ENCODE results near the gene CORO7. TPM values are rescaled to one million over a fixed set of nuclear protein-coding genes. Genes with fewer than 3 reads are reported as not detected.

Gene CORO7
- total and polyA plus RNA-seq, 9 donors = 15.3 to 31.4 (median 23.6) TPM

- peak overlapping the region; percentile 42 for H3K27ac ChIP-seq (ENCODE audit: low read length)
- no peaks in the 10 kb centered on the region for H3K27me3 ChIP-seq (ENCODE audit: control insufficient read depth, insufficient read depth, low read length)
- 34% methylated on average over 15 of the region's 16 CpGs for WGBS (ENCODE audit: insufficient coverage)
- peaks cover 87% of the 10 kb centered on the region for H3K4me1 ChIP-seq (ENCODE audit: control insufficient read depth, insufficient read depth, low read length)
- H3K9me3 ChIP-seq (replicated peaks; ENCODE audit: control insufficient read depth, low read depth, low read length) = no peaks in the 10 kb centered on the region
- peak; percentile 22 for DNase-seq
- no peak overlapping the region for H3K4me3 ChIP-seq (ENCODE audit: low read length)
- H3K36me3 ChIP-seq (ENCODE audit: control insufficient read depth, insufficient read depth, low read length) = no peaks in the 10 kb centered on the region
Observed at GRCh38 chr16:4320571-4321137, 95.7 kb downstream of the CORO7 start.

- 33% methylated on average over 27 of the region's 37 CpGs for WGBS (ENCODE audit: insufficient coverage)
- Histone ChIP-seq H3K27ac (ENCODE audit: low read length) (peak overlapping the region; percentile 74), H3K4me3 (ENCODE audit: low read length) (no peak overlapping the region), H3K4me1 (ENCODE audit: control insufficient read depth, insufficient read depth, low read length) (peaks cover 82% of the 10 kb centered on the region), H3K27me3 (ENCODE audit: control insufficient read depth, insufficient read depth, low read length) (peaks cover 5% of the 10 kb centered on the region), H3K9me3 (replicated peaks; ENCODE audit: control insufficient read depth, low read depth, low read length) (no peaks in the 10 kb centered on the region), H3K36me3 (ENCODE audit: control insufficient read depth, insufficient read depth, low read length) (no peaks in the 10 kb centered on the region)
- DNase-seq = peak; percentile 70
Observed at GRCh38 chr16:4319454-4320421, 96.7 kb downstream of the CORO7 start.

- no peak for DNase-seq
- Histone ChIP-seq H3K9me3 (replicated peaks; ENCODE audit: control insufficient read depth, low read depth, low read length) (no peaks in the 10 kb centered on the region), H3K36me3 (ENCODE audit: control insufficient read depth, insufficient read depth, low read length) (no peaks in the 10 kb centered on the region), H3K4me1 (ENCODE audit: control insufficient read depth, insufficient read depth, low read length) (peaks cover 78% of the 10 kb centered on the region), H3K4me3 (ENCODE audit: low read length) (peak overlapping the region; percentile 6), H3K27ac (ENCODE audit: low read length) (peak overlapping the region; percentile 74), H3K27me3 (ENCODE audit: control insufficient read depth, insufficient read depth, low read length) (peaks cover 12% of the 10 kb centered on the region)
- 36% methylated on average over 2 of the region's 5 CpGs for whole genome bisulfite sequencing (ENCODE audit: insufficient coverage)
Observed at GRCh38 chr16:4318967-4319366, 97.4 kb downstream of the CORO7 start.

GRCh38 chr16:4318451-4318910 is 97.9 kb downstream of the CORO7 start:
- H3K27me3 ChIP-seq (ENCODE audit: control insufficient read depth, insufficient read depth, low read length) = peaks cover 16% of the 10 kb centered on the region
- H3K4me1 ChIP-seq (ENCODE audit: control insufficient read depth, insufficient read depth, low read length) = peaks cover 77% of the 10 kb centered on the region
- 26% methylated on average over 3 of the region's 13 CpGs for WGBS (ENCODE audit: insufficient coverage)
- no peaks in the 10 kb centered on the region for H3K9me3 ChIP-seq (replicated peaks; ENCODE audit: control insufficient read depth, low read depth, low read length)
- peak; percentile 47 for DNase-seq
- H3K4me3 ChIP-seq (ENCODE audit: low read length) = peak overlapping the region; percentile 6
- no peaks in the 10 kb centered on the region for H3K36me3 ChIP-seq (ENCODE audit: control insufficient read depth, insufficient read depth, low read length)
- peak overlapping the region; percentile 74 for H3K27ac ChIP-seq (ENCODE audit: low read length)

GRCh38 chr16:4317532-4318450 is 98.6 kb downstream of the CORO7 start:
- H3K4me1 ChIP-seq (ENCODE audit: control insufficient read depth, insufficient read depth, low read length) = peaks cover 70% of the 10 kb centered on the region

GRCh38 chr16:4316864-4317531 is 99.4 kb downstream of the CORO7 start:
- Histone ChIP-seq H3K9me3 (replicated peaks; ENCODE audit: control insufficient read depth, low read depth, low read length) (no peaks in the 10 kb centered on the region), H3K27ac (ENCODE audit: low read length) (peak overlapping the region; percentile 74), H3K4me3 (ENCODE audit: low read length) (peak overlapping the region; percentile 79), H3K4me1 (ENCODE audit: control insufficient read depth, insufficient read depth, low read length) (peaks cover 63% of the 10 kb centered on the region), H3K27me3 (ENCODE audit: control insufficient read depth, insufficient read depth, low read length) (peaks cover 18% of the 10 kb centered on the region), H3K36me3 (ENCODE audit: control insufficient read depth, insufficient read depth, low read length) (no peaks in the 10 kb centered on the region)
- peak; percentile 69 for DNase-seq
- 10% methylated on average over 13 of the region's 20 CpGs for WGBS (ENCODE audit: insufficient coverage)

More at GRCh38 chr16:4317532-4318450, 98.6 kb downstream of the CORO7 start:
- Histone ChIP-seq H3K27ac (ENCODE audit: low read length) (peak overlapping the region; percentile 74), H3K9me3 (replicated peaks; ENCODE audit: control insufficient read depth, low read depth, low read length) (no peaks in the 10 kb centered on the region), H3K36me3 (ENCODE audit: control insufficient read depth, insufficient read depth, low read length) (no peaks in the 10 kb centered on the region), H3K27me3 (ENCODE audit: control insufficient read depth, insufficient read depth, low read length) (peaks cover 18% of the 10 kb centered on the region), H3K4me3 (ENCODE audit: low read length) (peak overlapping the region; percentile 79)
- WGBS (ENCODE audit: insufficient coverage) = 18% methylated on average over 7 of the region's 12 CpGs
- peak; percentile 45 for DNase-seq

- peak overlapping the region; percentile 79 for H3K4me3 ChIP-seq (ENCODE audit: low read length)
- peak overlapping the region; percentile 74 for H3K27ac ChIP-seq (ENCODE audit: low read length)
- H3K36me3 ChIP-seq (ENCODE audit: control insufficient read depth, insufficient read depth, low read length) = no peaks in the 10 kb centered on the region
- H3K9me3 ChIP-seq (replicated peaks; ENCODE audit: control insufficient read depth, low read depth, low read length) = no peaks in the 10 kb centered on the region
- peak; percentile 51 for DNase-seq
- peaks cover 18% of the 10 kb centered on the region for H3K27me3 ChIP-seq (ENCODE audit: control insufficient read depth, insufficient read depth, low read length)
- H3K4me1 ChIP-seq (ENCODE audit: control insufficient read depth, insufficient read depth, low read length) = peaks cover 60% of the 10 kb centered on the region
- WGBS (ENCODE audit: insufficient coverage) = under 1% methylated on average over 68 of the region's 93 CpGs
Observed at GRCh38 chr16:4316108-4316863, 100.1 kb downstream of the CORO7 start.

GRCh38 chr16:4315186-4316107 is 100.9 kb downstream of the CORO7 start, which contains the start of gene GLIS2:
Gene GLIS2, plus strand, starts transcription at chr16:4316067. Its CDS starts 16,214 bp downstream, at chr16:4332281.
- peak; percentile 95 for DNase-seq
- H3K4me1 ChIP-seq (ENCODE audit: control insufficient read depth, insufficient read depth, low read length) = peaks cover 51% of the 10 kb centered on the region

More at GRCh38 chr16:4315186-4316107, 100.9 kb downstream of the CORO7 start, which contains the start of gene GLIS2:
- WGBS (ENCODE audit: insufficient coverage) = 0% methylated on average over 44 of the region's 115 CpGs
- no peaks in the 10 kb centered on the region for H3K9me3 ChIP-seq (replicated peaks; ENCODE audit: control insufficient read depth, low read depth, low read length)
- no peaks in the 10 kb centered on the region for H3K36me3 ChIP-seq (ENCODE audit: control insufficient read depth, insufficient read depth, low read length)
- H3K4me3 ChIP-seq (ENCODE audit: low read length) = peak within 1 kb of the TSS; percentile 79
- H3K27ac ChIP-seq (ENCODE audit: low read length) = peak within 1 kb of the TSS; percentile 96
- H3K27me3 ChIP-seq (ENCODE audit: control insufficient read depth, insufficient read depth, low read length) = peaks cover 18% of the 10 kb centered on the region
